GM19455 (cell line): ENCODE measurements around the gene ANHX.

Experiments used
- ATAC-seq: cut with Tn5 transposase; IDR thresholded peaks from one replicate; pipeline ENCODE4 v1.9.1; 2021; ENCODE audit not compliant: unreplicated experiment

The ANHX gene

GRCh38 chr12:133203344-133204263 lies 32.1 kb downstream of the ANHX start:
- no peak for ATAC-seq

- no peak for ATAC-seq
Observed at GRCh38 chr12:133202493-133203343, 33.0 kb downstream of the ANHX start.

GRCh38 chr12:133201888-133202287 lies 33.8 kb downstream of the ANHX start:
- no peak for ATAC-seq

- no peak for ATAC-seq
Observed at GRCh38 chr12:133192847-133193246, 42.8 kb downstream of the ANHX start.

GRCh38 chr12:133190176-133190575 lies 45.5 kb downstream of the ANHX start:
- no peak for ATAC-seq

GRCh38 chr12:133181238-133181959 lies 54.3 kb downstream of the ANHX start, which contains the start of gene ZNF268:
Gene ZNF268 (plus strand): TSS chr12:133181495. CDS start chr12:133181998, 503 bp downstream.
- ATAC-seq = peak; percentile 97

- no peak for ATAC-seq
Observed at GRCh38 chr12:133180669-133181068, 55.0 kb downstream of the ANHX start.

GRCh38 chr12:133174901-133175300 lies 60.8 kb downstream of the ANHX start:
- no peak for ATAC-seq

GRCh38 chr12:133172491-133172890 lies 63.2 kb downstream of the ANHX start:
- no peak for ATAC-seq
